ENCODE results near the gene NOC4L. TPM values are rescaled to one million over a fixed set of nuclear protein-coding genes. Genes with fewer than 3 reads are reported as not detected.

NOC4L gene
- total RNA-seq, 4 donors from 2014 or later = 5.4 to 10.2 (median 7.5) TPM

DNA sequence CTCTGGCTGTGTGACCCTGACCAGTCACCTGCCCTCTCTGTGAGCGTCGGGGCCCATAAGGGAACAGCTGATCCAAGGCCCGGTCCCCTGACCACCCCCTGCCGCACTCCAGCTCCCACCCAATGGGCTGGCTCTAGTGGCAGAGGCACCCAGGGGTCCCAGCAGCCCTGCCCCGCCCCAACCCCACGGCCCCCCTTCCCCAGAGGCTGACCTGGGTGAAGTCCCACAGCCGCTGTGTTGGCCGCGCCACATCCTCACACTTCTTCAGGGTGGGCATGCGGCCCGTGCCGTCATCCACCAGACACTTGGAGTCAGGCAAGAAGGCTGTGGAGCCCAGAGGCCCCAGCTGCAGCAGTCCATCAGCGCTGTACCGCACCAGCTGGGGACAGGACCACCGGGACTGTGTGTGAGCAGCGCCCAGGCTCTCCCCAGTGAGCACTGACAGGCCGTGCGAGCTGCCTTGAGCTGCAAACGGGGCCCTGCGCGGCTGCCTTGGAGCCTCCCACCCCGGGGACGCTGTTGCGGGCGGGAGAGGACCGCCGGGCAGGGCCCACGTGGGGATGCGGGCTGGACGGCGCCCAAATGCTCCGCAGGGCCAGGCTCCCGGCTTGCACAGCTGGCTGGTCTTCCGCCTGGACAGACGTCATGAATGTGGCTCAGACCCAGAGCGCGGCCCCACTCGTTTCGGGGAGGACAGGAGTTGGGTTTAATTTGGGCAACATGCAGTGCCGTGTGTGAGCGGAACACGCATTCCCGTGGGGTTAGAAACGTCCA is 53.5 kb downstream of the NOC4L start:
- TF ChIP-seq, protein P1, sequence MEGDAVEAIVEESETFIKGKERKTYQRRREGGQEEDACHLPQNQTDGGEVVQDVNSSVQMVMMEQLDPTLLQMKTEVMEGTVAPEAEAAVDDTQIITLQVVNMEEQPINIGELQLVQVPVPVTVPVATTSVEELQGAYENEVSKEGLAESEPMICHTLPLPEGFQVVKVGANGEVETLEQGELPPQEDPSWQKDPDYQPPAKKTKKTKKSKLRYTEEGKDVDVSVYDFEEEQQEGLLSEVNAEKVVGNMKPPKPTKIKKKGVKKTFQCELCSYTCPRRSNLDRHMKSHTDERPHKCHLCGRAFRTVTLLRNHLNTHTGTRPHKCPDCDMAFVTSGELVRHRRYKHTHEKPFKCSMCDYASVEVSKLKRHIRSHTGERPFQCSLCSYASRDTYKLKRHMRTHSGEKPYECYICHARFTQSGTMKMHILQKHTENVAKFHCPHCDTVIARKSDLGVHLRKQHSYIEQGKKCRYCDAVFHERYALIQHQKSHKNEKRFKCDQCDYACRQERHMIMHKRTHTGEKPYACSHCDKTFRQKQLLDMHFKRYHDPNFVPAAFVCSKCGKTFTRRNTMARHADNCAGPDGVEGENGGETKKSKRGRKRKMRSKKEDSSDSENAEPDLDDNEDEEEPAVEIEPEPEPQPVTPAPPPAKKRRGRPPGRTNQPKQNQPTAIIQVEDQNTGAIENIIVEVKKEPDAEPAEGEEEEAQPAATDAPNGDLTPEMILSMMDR (IDR thresholded peaks at IDR 0.05; ENCODE audit: low read depth) = no peak

DNA sequence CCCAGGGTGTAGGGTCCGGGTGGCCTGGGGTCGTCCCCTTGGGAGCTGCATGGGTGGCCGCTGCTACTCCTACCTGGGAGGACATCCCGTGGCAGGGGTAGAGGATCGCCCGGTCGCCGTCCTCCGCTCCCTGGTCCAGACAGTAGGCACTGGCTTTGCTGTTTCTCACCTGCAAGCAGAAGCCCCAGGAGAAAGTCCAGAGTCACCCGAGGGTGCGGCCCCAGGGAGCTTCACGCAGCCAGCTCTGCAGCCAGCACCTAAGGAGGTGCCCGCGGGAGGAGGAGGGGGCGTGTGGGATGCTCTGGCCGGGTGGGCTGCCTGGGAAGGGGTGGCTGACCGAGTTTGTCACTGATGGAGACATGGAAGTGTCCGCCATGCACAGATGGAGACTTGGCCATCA is 54.8 kb downstream of the NOC4L start:
- TF ChIP-seq, protein P1 (IDR thresholded peaks at IDR 0.05; ENCODE audit: low read depth) = no peak

DNA sequence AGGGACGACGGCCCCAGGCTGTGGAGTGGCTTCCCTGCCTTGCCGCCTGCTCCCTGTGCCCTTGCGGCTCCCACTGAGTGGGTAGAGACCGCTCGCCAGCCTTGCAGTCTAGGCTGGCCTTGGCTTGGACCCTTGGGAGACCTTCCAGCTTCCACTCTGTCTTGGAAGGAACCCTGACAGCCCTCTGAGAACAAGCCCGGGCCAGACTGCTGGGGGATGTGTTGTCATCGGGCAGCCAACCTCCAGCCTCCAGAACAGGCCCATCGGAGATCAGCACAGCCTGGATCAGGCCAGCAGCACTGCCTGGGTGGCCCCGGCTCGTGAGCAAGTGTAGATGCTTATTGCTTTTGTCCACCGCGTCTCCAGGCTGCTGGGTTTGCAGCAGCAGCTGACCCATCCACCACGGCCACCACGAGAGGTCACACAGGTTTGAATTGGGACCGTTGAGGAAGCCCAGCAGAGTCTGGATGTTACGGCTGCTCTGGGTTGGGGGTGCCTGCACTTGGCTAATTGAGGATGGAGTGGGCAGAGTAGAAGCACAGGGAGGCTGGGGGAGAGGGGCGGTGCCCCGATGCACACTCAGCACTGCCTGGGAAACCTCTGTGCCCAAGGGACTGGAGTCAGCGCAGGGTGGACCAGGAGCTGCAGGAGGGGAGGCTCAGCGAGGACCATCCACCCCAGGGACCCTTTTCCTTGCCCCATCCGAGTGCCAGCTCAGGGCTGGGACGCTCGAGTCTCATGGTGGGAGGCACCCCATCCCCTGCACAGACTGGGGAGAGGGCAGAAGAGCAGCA is 55.5 kb downstream of the NOC4L start:
- TF ChIP-seq, protein P1 (IDR thresholded peaks at IDR 0.05; ENCODE audit: low read depth) = no peak

DNA sequence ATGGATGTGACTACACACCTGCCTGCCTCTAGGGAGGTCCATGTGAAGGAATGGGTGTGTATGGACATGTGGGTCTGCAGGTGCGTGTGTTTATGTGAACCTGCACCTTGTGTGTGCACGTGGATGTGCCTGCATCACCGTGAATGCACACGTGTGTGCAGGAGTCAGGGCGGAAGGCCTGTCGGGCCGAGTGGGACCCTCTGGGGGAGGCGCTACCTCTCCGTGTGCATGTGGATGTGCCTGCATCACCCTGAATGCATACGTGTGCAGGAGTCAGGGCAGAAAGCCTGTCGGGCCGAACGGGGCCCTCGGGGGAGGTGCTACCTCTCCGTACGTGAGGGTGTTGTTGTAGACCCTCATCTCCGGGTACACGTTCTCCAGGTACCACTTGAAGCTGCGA is 56.5 kb downstream of the NOC4L start:
- TF ChIP-seq, protein P1 (IDR thresholded peaks at IDR 0.05; ENCODE audit: low read depth) = no peak

DNA sequence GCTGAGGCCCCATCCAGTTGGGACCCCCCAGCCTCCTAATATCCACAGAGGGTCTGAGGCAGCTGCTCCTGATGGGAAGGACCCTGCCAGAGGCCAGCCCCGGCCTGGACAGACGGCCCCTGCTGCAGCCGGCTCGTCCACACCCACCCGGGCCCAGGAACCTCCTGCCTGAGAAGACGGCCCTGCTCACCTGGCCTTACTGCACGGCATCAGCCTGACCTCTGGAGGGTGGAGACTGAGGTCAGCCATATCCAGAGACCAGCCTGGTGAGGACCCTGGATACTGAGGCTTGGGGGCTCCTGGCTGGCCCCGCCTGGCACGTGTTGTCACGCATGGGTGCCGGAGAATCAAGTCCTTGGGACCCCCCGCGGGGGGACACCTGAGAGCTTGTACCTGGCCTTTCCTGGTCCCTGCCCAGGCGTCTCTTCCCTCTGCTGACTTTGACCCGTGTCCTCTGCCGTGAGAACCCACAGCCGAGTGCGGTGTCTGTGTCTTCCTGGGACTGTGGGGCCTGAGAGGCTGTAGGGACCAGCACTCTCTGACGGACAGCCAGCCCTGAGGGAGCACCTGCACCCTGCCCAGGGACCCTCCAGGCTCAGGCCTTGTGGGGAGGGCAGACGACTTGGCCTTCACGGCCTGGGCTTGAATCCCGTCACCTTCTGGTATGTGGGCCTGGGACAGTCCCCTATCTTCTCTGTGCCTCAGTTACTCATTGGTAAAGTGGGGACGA is 57.3 kb downstream of the NOC4L start:
- TF ChIP-seq, protein P1 (IDR thresholded peaks at IDR 0.05; ENCODE audit: low read depth) = no peak

Small RNA genes within 50 kb of the gene (small RNA-seq; reads per million reads assigned to genes)
- not detected for gene AC138466.3

Other genes with a start within 250 kb of the NOC4L start
- gene ULK1, start 249.8 kb upstream of the NOC4L start, total RNA-seq = 10 to 100 TPM; 10.9 to 35.8 (median 16.3) TPM
- gene PUS1, start 215.2 kb upstream of the NOC4L start, total RNA-seq = 10 to 100 TPM in 3 of 4 donors, 1 to 10 TPM in 1; 8.2 to 23.4 (median 14.8) TPM
- 10 to 100 TPM; 20.5 to 33.7 (median 23.4) TPM for gene EP400, start 194.5 kb upstream of the NOC4L start, total RNA-seq
- gene DDX51, start 138 bp upstream of the NOC4L start, total RNA-seq = 10 to 100 TPM in 2 of 4 donors, 1 to 10 TPM in 2; 6.8 to 18.6 (median 9.5) TPM
- not detected for gene GALNT9, start 185.1 kb downstream of the NOC4L start, total RNA-seq